Measurements from ENCODE around the gene CEP85.

The CEP85 gene

DNA sequence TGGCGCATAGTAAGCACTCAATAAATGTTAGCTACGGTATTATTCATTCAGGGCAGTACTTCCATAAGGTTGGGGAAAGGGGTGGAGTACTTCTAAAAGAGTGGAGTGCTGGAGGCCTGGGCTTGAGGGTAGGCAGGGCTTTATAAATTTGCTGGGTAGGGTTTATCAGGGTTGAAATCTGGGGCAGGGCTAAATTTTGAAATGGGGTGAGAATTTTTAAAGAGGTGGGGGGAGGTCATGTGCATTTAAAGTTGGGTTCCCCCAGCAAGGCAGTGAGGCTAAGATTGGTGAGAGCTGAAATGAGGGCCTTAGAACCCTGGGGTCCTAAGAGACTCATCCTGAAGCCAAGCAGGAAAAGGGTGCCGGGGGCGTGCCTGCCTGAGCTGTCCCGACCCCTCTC, 33.6 kb upstream of the CEP85 start:
- H4K20me1 ChIP-seq (ENCODE audit: insufficient read depth, low read length) = no peaks in the 10 kb centered on the region
- no peak for TF ChIP-seq EZH2phosphoT487 (IDR thresholded peaks at IDR 0.05; ENCODE audit: low read depth)
- TF ChIP-seq, protein P1, sequence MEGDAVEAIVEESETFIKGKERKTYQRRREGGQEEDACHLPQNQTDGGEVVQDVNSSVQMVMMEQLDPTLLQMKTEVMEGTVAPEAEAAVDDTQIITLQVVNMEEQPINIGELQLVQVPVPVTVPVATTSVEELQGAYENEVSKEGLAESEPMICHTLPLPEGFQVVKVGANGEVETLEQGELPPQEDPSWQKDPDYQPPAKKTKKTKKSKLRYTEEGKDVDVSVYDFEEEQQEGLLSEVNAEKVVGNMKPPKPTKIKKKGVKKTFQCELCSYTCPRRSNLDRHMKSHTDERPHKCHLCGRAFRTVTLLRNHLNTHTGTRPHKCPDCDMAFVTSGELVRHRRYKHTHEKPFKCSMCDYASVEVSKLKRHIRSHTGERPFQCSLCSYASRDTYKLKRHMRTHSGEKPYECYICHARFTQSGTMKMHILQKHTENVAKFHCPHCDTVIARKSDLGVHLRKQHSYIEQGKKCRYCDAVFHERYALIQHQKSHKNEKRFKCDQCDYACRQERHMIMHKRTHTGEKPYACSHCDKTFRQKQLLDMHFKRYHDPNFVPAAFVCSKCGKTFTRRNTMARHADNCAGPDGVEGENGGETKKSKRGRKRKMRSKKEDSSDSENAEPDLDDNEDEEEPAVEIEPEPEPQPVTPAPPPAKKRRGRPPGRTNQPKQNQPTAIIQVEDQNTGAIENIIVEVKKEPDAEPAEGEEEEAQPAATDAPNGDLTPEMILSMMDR (IDR thresholded peaks at IDR 0.05; ENCODE audit: low read depth, low read length) = no peak
- no peak overlapping the region for H3K4me3 ChIP-seq (ENCODE audit: low read length)
- no peaks in the 10 kb centered on the region for H3K9me3 ChIP-seq (ENCODE audit: insufficient read depth, low read length)
- no peak overlapping the region for H3K9ac ChIP-seq (ENCODE audit: low read length)
- no peaks in the 10 kb centered on the region for H3K27me3 ChIP-seq (ENCODE audit: low read depth, low read length)
- no peak overlapping the region for H3K4me2 ChIP-seq (ENCODE audit: low read length)
- H3K79me2 ChIP-seq (ENCODE audit: low read length) = no peaks in the 10 kb centered on the region
- no peak overlapping the region for H3K27ac ChIP-seq (ENCODE audit: low read length)
- no peaks in the 10 kb centered on the region for H3K4me1 ChIP-seq (ENCODE audit: low read length)
- no peak overlapping the region for H2AFZ ChIP-seq (ENCODE audit: low read depth, low read length)
- H3K36me3 ChIP-seq (replicated peaks; ENCODE audit: low read depth, low read length) = no peaks in the 10 kb centered on the region

DNA sequence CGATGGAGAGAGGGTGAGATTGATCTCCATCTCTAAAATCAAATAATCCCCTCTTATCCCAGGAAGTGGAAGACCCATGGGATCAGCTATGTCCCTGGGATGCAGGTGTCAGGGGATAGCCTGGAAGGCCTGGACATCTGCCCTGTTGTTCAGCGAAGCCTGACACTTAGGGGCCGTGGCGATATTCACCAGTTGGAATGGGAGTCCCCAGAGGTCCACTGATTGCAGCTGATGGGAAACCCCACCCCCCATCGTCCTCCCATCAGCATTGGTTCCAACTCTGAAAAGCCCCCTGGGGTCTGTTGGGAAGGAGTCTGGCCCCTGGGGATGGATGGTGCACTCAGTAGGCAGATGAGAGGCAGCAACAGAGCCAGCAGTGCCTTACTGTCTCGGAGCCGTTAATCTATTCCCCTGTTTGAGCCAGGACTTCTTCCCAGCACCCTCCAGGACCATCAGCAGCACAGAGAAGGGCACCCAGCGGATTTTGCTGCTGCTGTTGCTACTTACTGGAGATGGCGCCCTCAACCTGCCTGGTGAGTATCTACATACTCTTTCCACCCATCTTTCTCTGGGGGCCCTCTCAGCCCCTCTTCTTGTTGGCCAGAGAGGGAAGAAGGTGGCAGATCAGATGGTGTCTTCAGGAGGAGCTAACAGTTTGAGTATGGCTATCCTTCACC, 30.2 kb upstream of the CEP85 start:
- TF ChIP-seq, protein P1 (IDR thresholded peaks at IDR 0.05; ENCODE audit: low read depth, low read length) = no peak
- H3K4me2 ChIP-seq (ENCODE audit: low read length) = no peak overlapping the region
- no peaks in the 10 kb centered on the region for H4K20me1 ChIP-seq (ENCODE audit: insufficient read depth, low read length)
- H3K4me1 ChIP-seq (ENCODE audit: low read length) = no peaks in the 10 kb centered on the region
- H3K4me3 ChIP-seq (ENCODE audit: low read length) = no peak overlapping the region
- no peaks in the 10 kb centered on the region for H3K79me2 ChIP-seq (ENCODE audit: low read length)
- H2AFZ ChIP-seq (ENCODE audit: low read depth, low read length) = no peak overlapping the region
- H3K36me3 ChIP-seq (replicated peaks; ENCODE audit: low read depth, low read length) = no peaks in the 10 kb centered on the region
- no peak overlapping the region for H3K27ac ChIP-seq (ENCODE audit: low read length)
- no peaks in the 10 kb centered on the region for H3K27me3 ChIP-seq (ENCODE audit: low read depth, low read length)
- H3K9ac ChIP-seq (ENCODE audit: low read length) = no peak overlapping the region
- H3K9me3 ChIP-seq (ENCODE audit: insufficient read depth, low read length) = no peaks in the 10 kb centered on the region

DNA sequence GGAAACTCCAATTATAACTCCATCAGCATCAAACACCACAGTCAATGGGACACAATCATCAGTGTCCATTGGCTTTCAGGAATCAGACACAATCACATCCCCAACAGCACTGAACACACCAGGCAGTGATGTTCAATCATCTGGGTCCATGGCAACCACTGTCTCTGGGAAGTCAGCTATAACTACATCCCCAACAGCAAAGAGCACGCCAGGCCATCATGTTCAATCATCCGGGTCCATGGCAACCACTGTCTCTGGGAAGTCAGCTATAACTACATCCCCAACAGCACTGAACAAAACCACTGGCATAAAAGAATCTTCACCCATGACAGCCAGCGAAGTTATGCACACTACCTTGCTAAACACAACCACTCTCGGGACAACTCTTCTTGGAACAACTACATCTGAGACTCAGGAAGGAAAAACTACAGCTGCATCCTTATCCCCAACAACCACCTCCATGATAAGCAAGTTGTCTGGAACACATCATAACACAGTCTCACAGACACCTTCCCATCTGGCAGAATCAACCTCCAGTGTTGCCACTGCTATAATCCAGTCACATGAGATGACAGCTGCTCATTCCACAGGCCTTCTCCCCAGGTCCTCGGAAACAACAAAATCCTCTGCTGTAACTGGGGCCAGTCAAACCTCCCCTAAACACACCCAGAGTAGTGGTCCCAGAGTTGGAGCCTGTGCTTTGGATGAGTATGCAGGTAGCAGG, 23.7 kb upstream of the CEP85 start:
- H3K79me2 ChIP-seq (ENCODE audit: low read length) = no peaks in the 10 kb centered on the region
- TF ChIP-seq EZH2phosphoT487 (IDR thresholded peaks at IDR 0.05; ENCODE audit: low read depth) = no peak
- TF ChIP-seq, protein P1 (IDR thresholded peaks at IDR 0.05; ENCODE audit: low read depth, low read length) = no peak
- H3K4me2 ChIP-seq (ENCODE audit: low read length) = no peak overlapping the region

DNA sequence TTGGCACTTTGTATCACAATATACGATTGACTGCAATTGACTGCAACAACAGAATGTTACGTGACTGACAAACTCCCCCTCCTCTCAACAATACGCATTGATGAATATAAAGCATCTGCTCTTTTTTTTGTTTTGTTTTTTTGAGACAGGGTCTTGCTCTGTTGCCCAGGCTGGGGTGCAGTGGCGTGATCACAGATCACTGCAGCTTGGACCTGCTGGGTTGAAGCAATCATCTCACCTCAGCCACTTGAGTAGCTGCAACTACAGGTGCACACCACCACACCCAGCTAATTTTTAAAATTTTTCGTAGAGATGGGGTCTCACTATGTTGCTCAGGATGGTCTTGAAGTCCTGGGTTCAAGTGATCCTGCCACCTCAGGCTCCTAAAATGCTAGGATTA, 21.3 kb upstream of the CEP85 start:
- Histone ChIP-seq H2AFZ (ENCODE audit: low read depth, low read length) (no peak overlapping the region), H3K4me3 (ENCODE audit: low read length) (no peak overlapping the region), H3K36me3 (replicated peaks; ENCODE audit: low read depth, low read length) (no peaks in the 10 kb centered on the region), H3K4me1 (ENCODE audit: low read length) (no peaks in the 10 kb centered on the region), H4K20me1 (ENCODE audit: insufficient read depth, low read length) (no peaks in the 10 kb centered on the region), H3K4me2 (ENCODE audit: low read length) (no peak overlapping the region), H3K9ac (ENCODE audit: low read length) (no peak overlapping the region), H3K9me3 (ENCODE audit: insufficient read depth, low read length) (no peaks in the 10 kb centered on the region), H3K79me2 (ENCODE audit: low read length) (no peaks in the 10 kb centered on the region), H3K27ac (ENCODE audit: low read length) (no peak overlapping the region), H3K27me3 (ENCODE audit: low read depth, low read length) (no peaks in the 10 kb centered on the region)
- TF ChIP-seq, protein P1 (IDR thresholded peaks at IDR 0.05; ENCODE audit: low read depth, low read length) = no peak
- no peak for TF ChIP-seq EZH2phosphoT487 (IDR thresholded peaks at IDR 0.05; ENCODE audit: low read depth)

More for the DNA sequence above, 23.7 kb upstream of the CEP85 start:
- Histone ChIP-seq H3K36me3 (replicated peaks; ENCODE audit: low read depth, low read length) (no peaks in the 10 kb centered on the region), H2AFZ (ENCODE audit: low read depth, low read length) (no peak overlapping the region), H3K4me1 (ENCODE audit: low read length) (no peaks in the 10 kb centered on the region), H4K20me1 (ENCODE audit: insufficient read depth, low read length) (no peaks in the 10 kb centered on the region), H3K9ac (ENCODE audit: low read length) (no peak overlapping the region), H3K9me3 (ENCODE audit: insufficient read depth, low read length) (no peaks in the 10 kb centered on the region), H3K27ac (ENCODE audit: low read length) (no peak overlapping the region), H3K4me3 (ENCODE audit: low read length) (no peak overlapping the region), H3K27me3 (ENCODE audit: low read depth, low read length) (no peaks in the 10 kb centered on the region)

Measured in OCI-LY3 (cell line).